LNCaP clone FGC (cell line): ENCODE measurements around the gene SMOC1.

ENCODE experiments used
- DNase-seq: peaks from one replicate; pipeline ENCODE4 v3.0.0-alpha.2; 2011; ENCODE audit warnings: low read depth
- H3K4me3 ChIP-seq: 2 replicates; pipeline ENCODE4 v1.5.1; 2011; ENCODE audit warnings: mild to moderate bottlenecking, low read depth, low read length, control low read depth
- CTCF ChIP-seq: IDR thresholded peaks from 2 replicates; pipeline ENCODE4 v1.5.1; 2012; ENCODE audit warnings: mild to moderate bottlenecking; ENCODE audit not compliant: control insufficient read depth, insufficient read depth; ENCODE audit errors: extremely low read depth

SMOC1 gene

GRCh38 chr14:69860221-69860620 is 19.0 kb upstream of the SMOC1 start:
- TF ChIP-seq CTCF, result no peak
- no peak overlapping the region for H3K4me3 ChIP-seq
- DNase-seq, result no peak

- H3K4me3 ChIP-seq, result no peak overlapping the region
- DNase-seq, result no peak
- no peak for TF ChIP-seq CTCF
Observed at GRCh38 chr14:69861025-69861569, 18.1 kb upstream of the SMOC1 start.

GRCh38 chr14:69863083-69863482 is 16.1 kb upstream of the SMOC1 start:
- no peak for DNase-seq
- no peak overlapping the region for H3K4me3 ChIP-seq
- TF ChIP-seq CTCF, result no peak

GRCh38 chr14:69865701-69866365 is 13.4 kb upstream of the SMOC1 start:
- no peak for DNase-seq
- TF ChIP-seq CTCF, result no peak
- no peak overlapping the region for H3K4me3 ChIP-seq

GRCh38 chr14:69868363-69868963 is 10.8 kb upstream of the SMOC1 start:
- no peak for DNase-seq
- no peak overlapping the region for H3K4me3 ChIP-seq
- no peak for TF ChIP-seq CTCF

- TF ChIP-seq CTCF, result no peak
- no peak for DNase-seq
Observed at GRCh38 chr14:69870613-69871012, 8.6 kb upstream of the SMOC1 start.

More at GRCh38 chr14:69870613-69871012, 8.6 kb upstream of the SMOC1 start:
- no peak overlapping the region for H3K4me3 ChIP-seq
